Measurements from ENCODE around the gene RRAS2. TPM values are rescaled to one million over a fixed set of nuclear protein-coding genes. Genes with fewer than 3 reads are reported as not detected.

The RRAS2 gene
- total and polyA plus RNA-seq, 2 experiments from 2014 or later: 50.7 to 72.9 TPM

DNA sequence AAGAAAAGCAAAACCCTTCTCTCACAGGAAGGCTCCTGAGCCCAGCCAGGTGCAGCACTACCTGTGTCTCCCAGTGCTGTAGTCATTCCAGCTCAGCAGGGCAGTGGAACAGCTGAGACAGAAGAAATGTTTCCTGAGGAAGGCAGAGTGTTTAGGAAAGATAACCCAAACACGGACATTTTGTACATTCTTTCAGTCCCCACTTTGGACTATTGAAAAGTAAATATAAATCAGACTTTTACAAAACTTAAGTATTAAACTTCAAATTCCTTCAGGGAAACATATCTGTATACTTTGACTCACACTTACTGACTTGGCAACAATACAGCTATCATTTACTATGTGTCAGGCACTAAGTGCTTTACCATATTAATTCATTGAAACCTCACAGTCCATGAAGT, 40.4 kb downstream of the RRAS2 start:
- Histone ChIP-seq H3K27ac (no peak overlapping the region), H3K4me2 (no peak overlapping the region)
- TF ChIP-seq EZH2 (IDR thresholded peaks at IDR 0.05; ENCODE audit: borderline replicate concordance): no peak
- TF ChIP-seq EZH2phosphoT487 (IDR thresholded peaks at IDR 0.05; ENCODE audit: low read depth, severe bottlenecking, unreplicated experiment): no peak
- no peak for TF ChIP-seq CTCF (IDR thresholded peaks at IDR 0.05; ENCODE audit: poor library complexity)

GRCh38 chr11:14317659-14318325, 41.2 kb downstream of the RRAS2 start:
- no peaks in the 10 kb centered on the region for H3K27me3 ChIP-seq
- no peaks in the 10 kb centered on the region for H3K9me3 ChIP-seq (ENCODE audit: low read depth)
- H3K4me2 ChIP-seq: no peak overlapping the region
- no peaks in the 10 kb centered on the region for H3K9me2 ChIP-seq (replicated peaks; ENCODE audit: insufficient read depth)
- DNase-seq (ENCODE audit: low spot score): no peak
- 90% methylated on average over 7 of the region's 7 CpGs for WGBS (ENCODE audit: low lambda C conversion rate, missing lambda C conversion rate)
- peaks cover 13% of the 10 kb centered on the region for H4K20me1 ChIP-seq (ENCODE audit: insufficient read depth, poor library complexity, severe bottlenecking)
- peaks cover 17% of the 10 kb centered on the region for H3K4me1 ChIP-seq (ENCODE audit: insufficient read depth)
- no peak overlapping the region for H3K4me3 ChIP-seq
- H3K79me2 ChIP-seq: peaks cover 88% of the 10 kb centered on the region
- no peak overlapping the region for H3K27ac ChIP-seq
- no peak overlapping the region for H2AFZ ChIP-seq
- TF ChIP-seq EZH2 (IDR thresholded peaks at IDR 0.05; ENCODE audit: borderline replicate concordance): no peak
- TF ChIP-seq CTCF (IDR thresholded peaks at IDR 0.05; ENCODE audit: poor library complexity): no peak
- TF ChIP-seq EZH2phosphoT487 (IDR thresholded peaks at IDR 0.05; ENCODE audit: low read depth, severe bottlenecking, unreplicated experiment): no peak
- no peaks in the 10 kb centered on the region for H3K36me3 ChIP-seq (replicated peaks; ENCODE audit: insufficient read depth, low read depth)

More for the DNA sequence above, 40.4 kb downstream of the RRAS2 start:
- Histone ChIP-seq H3K9me3 (ENCODE audit: low read depth) (no peaks in the 10 kb centered on the region), H2AFZ (no peak overlapping the region), H3K79me2 (peaks cover 88% of the 10 kb centered on the region), H3K27me3 (no peaks in the 10 kb centered on the region), H3K4me3 (no peak overlapping the region), H3K36me3 (replicated peaks; ENCODE audit: insufficient read depth, low read depth) (no peaks in the 10 kb centered on the region), H3K9me2 (replicated peaks; ENCODE audit: insufficient read depth) (no peaks in the 10 kb centered on the region), H4K20me1 (ENCODE audit: insufficient read depth, poor library complexity, severe bottlenecking) (peaks cover 7% of the 10 kb centered on the region), H3K4me1 (ENCODE audit: insufficient read depth) (peaks cover 12% of the 10 kb centered on the region)
- 52% methylated on average over 1 of the region's 1 CpG for whole genome bisulfite sequencing (ENCODE audit: low lambda C conversion rate, missing lambda C conversion rate)
- no peak for DNase-seq (ENCODE audit: low spot score)

DNA sequence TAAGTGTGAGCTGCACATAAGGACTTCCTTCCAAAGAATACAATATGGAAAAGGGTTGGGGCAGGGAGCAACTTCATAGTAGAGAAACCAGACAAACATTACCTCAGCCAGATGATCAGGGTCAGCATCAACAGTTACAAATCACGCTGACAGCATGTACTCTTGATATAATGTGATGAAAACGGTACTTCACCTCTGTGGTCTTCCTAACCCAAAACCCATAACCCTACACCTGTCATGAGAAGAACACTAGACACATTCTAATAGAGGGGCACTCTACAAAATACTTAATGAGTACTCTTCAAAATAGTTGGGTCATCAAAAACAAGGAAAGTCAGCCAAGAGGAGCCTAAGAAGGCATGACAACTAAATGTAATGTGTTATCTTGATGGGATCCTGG, 43.9 kb downstream of the RRAS2 start:
- H2AFZ ChIP-seq: no peak overlapping the region
- TF ChIP-seq EZH2phosphoT487 (IDR thresholded peaks at IDR 0.05; ENCODE audit: low read depth, severe bottlenecking, unreplicated experiment): no peak
- no peak for TF ChIP-seq EZH2 (IDR thresholded peaks at IDR 0.05; ENCODE audit: borderline replicate concordance)
- H3K36me3 ChIP-seq (replicated peaks; ENCODE audit: insufficient read depth, low read depth): no peaks in the 10 kb centered on the region
- H4K20me1 ChIP-seq (ENCODE audit: insufficient read depth, poor library complexity, severe bottlenecking): peaks cover 14% of the 10 kb centered on the region
- no peak overlapping the region for H3K4me3 ChIP-seq
- H3K4me1 ChIP-seq (ENCODE audit: insufficient read depth): peaks cover 25% of the 10 kb centered on the region
- no peaks in the 10 kb centered on the region for H3K27me3 ChIP-seq
- H3K27ac ChIP-seq: no peak overlapping the region
- no peaks in the 10 kb centered on the region for H3K9me3 ChIP-seq (ENCODE audit: low read depth)
- peaks cover 83% of the 10 kb centered on the region for H3K79me2 ChIP-seq
- no peak overlapping the region for H3K4me2 ChIP-seq
- DNase-seq (ENCODE audit: low spot score): no peak
- H3K9me2 ChIP-seq (replicated peaks; ENCODE audit: insufficient read depth): no peaks in the 10 kb centered on the region
- 88% methylated on average over 2 of the region's 2 CpGs for WGBS (ENCODE audit: low lambda C conversion rate, missing lambda C conversion rate)

DNA sequence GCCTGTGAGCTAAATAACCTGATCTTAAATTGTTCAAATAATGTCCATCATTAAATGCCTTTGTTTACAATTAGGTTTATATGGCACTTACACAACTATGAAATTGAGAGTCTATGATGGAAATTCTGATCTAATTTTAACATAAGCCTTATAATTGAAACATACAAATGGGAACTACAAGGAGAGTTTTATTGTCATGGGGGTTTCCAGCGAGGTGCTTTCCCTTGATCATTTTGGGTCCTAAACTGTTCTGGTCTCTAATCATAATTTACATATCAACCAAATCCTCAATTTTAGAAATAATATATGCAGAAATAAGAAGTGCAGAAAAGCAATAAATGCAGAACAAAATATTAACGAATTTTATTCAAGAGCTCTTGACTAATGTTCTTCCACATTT, 44.9 kb downstream of the RRAS2 start:
- Histone ChIP-seq H4K20me1 (ENCODE audit: insufficient read depth, poor library complexity, severe bottlenecking) (peaks cover 14% of the 10 kb centered on the region), H3K79me2 (peaks cover 85% of the 10 kb centered on the region), H3K4me1 (ENCODE audit: insufficient read depth) (peaks cover 33% of the 10 kb centered on the region), H2AFZ (no peak overlapping the region), H3K4me2 (no peak overlapping the region), H3K9me2 (replicated peaks; ENCODE audit: insufficient read depth) (no peaks in the 10 kb centered on the region), H3K4me3 (no peak overlapping the region), H3K36me3 (replicated peaks; ENCODE audit: insufficient read depth, low read depth) (no peaks in the 10 kb centered on the region), H3K9me3 (ENCODE audit: low read depth) (no peaks in the 10 kb centered on the region), H3K27ac (no peak overlapping the region), H3K27me3 (no peaks in the 10 kb centered on the region)
- TF ChIP-seq EZH2 (IDR thresholded peaks at IDR 0.05; ENCODE audit: borderline replicate concordance) (no peak), EZH2phosphoT487 (IDR thresholded peaks at IDR 0.05; ENCODE audit: low read depth, severe bottlenecking, unreplicated experiment) (no peak), CTCF (IDR thresholded peaks at IDR 0.05; ENCODE audit: poor library complexity) (no peak)
- WGBS (ENCODE audit: low lambda C conversion rate, missing lambda C conversion rate): 89% methylated on average over 2 of the region's 2 CpGs
- no peak for DNase-seq (ENCODE audit: low spot score)

Data from hepatocyte (in vitro differentiated cells).